Astrocyte of the cerebellum (primary cell): Measurements from ENCODE around the gene POLDIP2.

Experiments used
- DNase-seq: peaks from one replicate; pipeline ENCODE4 v3.0.0-alpha.2; 2011; ENCODE audit warnings: low read depth
- H3K4me3 ChIP-seq: 2 replicates; pipeline ENCODE4 v1.5.1; 2011; ENCODE audit warnings: mild to moderate bottlenecking, low read depth, low read length, moderate library complexity
- CTCF ChIP-seq: IDR thresholded peaks from 2 replicates; pipeline ENCODE4 v1.5.1; 2012; ENCODE audit warnings: low read length, low read depth, moderate library complexity, mild to moderate bottlenecking; ENCODE audit errors: missing control alignments
- in situ Hi-C: cut with HindIII; loops from 2 replicates; pipeline ENCODE4 v1.10.0; 2017; ENCODE audit warnings: low sequenced_read_pairs

Gene POLDIP2

GRCh38 chr17:28327709-28328108 is 29.6 kb downstream of the POLDIP2 start:
- H3K4me3 ChIP-seq: no peak overlapping the region
- in situ Hi-C loops: no loop called here
- TF ChIP-seq CTCF: no peak
- no peak for DNase-seq

DNA sequence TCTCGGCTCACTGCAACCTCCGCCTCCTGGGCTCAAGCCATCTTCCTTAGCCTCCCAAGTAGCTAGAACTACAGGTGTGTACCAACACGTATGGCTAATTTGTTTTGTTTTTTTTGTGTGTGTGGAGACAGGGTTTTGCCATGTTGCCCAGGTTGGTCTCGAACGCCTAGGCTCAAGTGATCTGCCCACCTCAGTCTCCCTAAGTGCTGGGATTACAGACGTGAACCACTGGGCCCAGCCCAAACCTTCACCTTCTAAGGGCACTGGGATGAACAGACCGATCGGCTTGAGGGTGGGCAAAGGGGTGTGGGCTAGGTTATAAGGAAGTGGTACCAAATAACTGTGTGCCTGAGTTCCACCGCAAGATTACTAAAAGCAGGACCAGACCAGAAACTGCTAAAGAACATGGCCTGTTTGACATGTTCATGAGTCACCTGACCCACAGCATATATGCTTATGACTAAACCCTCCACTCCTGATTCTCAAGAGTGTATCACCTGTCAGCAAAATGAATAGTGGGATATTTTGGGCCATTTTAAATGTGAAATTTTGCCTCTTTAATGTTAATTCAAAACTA is 30.2 kb downstream of the POLDIP2 start:
- in situ Hi-C loops: no loop called here
- DNase-seq: no peak
- no peak overlapping the region for H3K4me3 ChIP-seq
- TF ChIP-seq CTCF: no peak

- no peak overlapping the region for H3K4me3 ChIP-seq
- DNase-seq: no peak
- no peak for TF ChIP-seq CTCF
- in situ Hi-C loops: no loop called here
These were observed 31.2 kb downstream of the POLDIP2 start for GRCh38 chr17:28326114-28326513.

- TF ChIP-seq CTCF: no peak
- DNase-seq: no peak
- in situ Hi-C loops: no loop called here
- no peak overlapping the region for H3K4me3 ChIP-seq
These were observed 32.1 kb downstream of the POLDIP2 start for GRCh38 chr17:28325211-28325610.

DNA sequence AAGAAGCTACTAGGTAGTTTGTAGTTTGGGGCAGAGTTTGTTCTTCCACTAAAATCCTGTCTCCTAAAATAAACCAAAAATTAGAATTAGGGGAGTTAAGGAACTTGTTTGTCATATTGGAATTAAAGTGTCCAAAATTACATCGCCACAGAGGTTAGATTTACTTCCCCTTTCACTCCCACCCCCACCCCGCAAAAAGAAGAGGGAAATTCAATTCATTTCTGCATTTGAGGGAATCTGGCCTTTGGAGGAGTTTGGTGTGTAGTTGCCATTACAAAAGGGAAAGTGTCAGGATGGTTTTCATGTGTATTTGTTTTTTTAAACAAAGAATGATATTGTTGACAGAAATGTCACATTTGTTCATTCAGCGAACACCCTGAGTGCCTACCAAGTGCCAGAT is 32.5 kb downstream of the POLDIP2 start:
- in situ Hi-C loops: no loop called here
- TF ChIP-seq CTCF: no peak

DNA sequence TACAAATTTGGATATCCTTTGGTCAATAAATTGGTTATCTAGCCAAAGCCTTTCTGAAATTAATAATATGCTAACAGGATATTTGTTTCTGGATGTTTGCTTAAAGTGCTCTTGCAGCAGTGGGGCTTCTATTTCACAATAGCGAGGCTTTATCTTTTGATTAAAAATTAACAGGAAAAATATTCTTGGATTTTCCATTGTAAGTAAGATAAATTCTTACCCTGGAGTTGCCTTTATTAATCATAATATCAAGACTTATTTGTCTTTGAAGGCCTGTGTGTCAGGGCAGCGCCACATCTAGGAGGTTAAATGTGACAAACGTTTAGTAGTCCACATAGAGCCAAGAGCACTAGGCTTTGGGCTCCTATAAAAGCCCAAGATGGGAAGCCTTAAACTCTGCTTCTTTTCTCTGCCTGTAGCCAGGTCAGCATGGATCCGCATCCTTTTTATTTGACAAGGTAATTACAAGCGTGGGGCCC is 33.0 kb downstream of the POLDIP2 start:
- no peak for DNase-seq
- no peak for TF ChIP-seq CTCF
- in situ Hi-C loops: no loop called here
- no peak overlapping the region for H3K4me3 ChIP-seq

More for the DNA sequence above, 32.5 kb downstream of the POLDIP2 start:
- no peak overlapping the region for H3K4me3 ChIP-seq
- no peak for DNase-seq
